HepG2 (cell line): ENCODE measurements around the gene ARHGEF12. TPM values are rescaled to one million over a fixed set of nuclear protein-coding genes. Genes with fewer than 3 reads are reported as not detected.
A peak's percentile ranks its signal among the peaks of the same experiment; 100 is the strongest.

ENCODE experiments used
- CC2D1A ChIP-seq: sonication (generic); formaldehyde crosslinking; IDR thresholded peaks from 2 replicates; pipeline ENCODE4 v1.8.1; 2023; ENCODE audit warnings: mild to moderate bottlenecking, missing genetic modification reagents
- CEBPZ ChIP-seq: IDR thresholded peaks from 2 replicates; pipeline ENCODE4 v1.6.1; 2012; ENCODE audit warnings: low read length, improper control_type of control experiment
- CREBL2 ChIP-seq: sonication (generic); formaldehyde crosslinking; IDR thresholded peaks from 2 replicates; pipeline ENCODE4 v1.8.1; 2023; ENCODE audit warnings: missing genetic modification reagents, mild to moderate bottlenecking, borderline replicate concordance
- CSRNP1 ChIP-seq: sonication (generic); formaldehyde crosslinking; IDR thresholded peaks from 2 replicates; pipeline ENCODE4 v1.8.1; 2023; ENCODE audit warnings: mild to moderate bottlenecking, missing genetic modification reagents
- FOXK2 ChIP-seq: fragments of 450-650 bp; IDR thresholded peaks from 2 replicates; pipeline ENCODE4 v1.6.1; 2016
- HNRNPLL ChIP-seq: fragments of 200-400 bp; formaldehyde crosslinking; IDR thresholded peaks from 2 replicates; pipeline ENCODE4 v1.6.1; 2017; ENCODE audit warnings: mild to moderate bottlenecking, low read depth, low read length; ENCODE audit not compliant: poor library complexity, severe bottlenecking
- MYNN ChIP-seq: sonication (generic); formaldehyde crosslinking; IDR thresholded peaks from 2 replicates; pipeline ENCODE4 v1.4.0; 2020; ENCODE audit warnings: mild to moderate bottlenecking, low read depth, missing genetic modification reagents
- NFE2L1 ChIP-seq: sonication (generic); formaldehyde crosslinking; IDR thresholded peaks from 2 replicates; pipeline ENCODE4 v1.4.0; 2020; ENCODE audit warnings: missing genetic modification reagents, mild to moderate bottlenecking, borderline replicate concordance
- NR3C1 ChIP-seq: sonication (generic); formaldehyde crosslinking; IDR thresholded peaks from 2 replicates; pipeline ENCODE4 v1.4.0; 2020; ENCODE audit warnings: missing genetic modification reagents
- REL ChIP-seq: sonication (generic); formaldehyde crosslinking; conservative IDR thresholded peaks from 2 replicates; pipeline ENCODE4 v1.8.0; 2022; ENCODE audit warnings: mild to moderate bottlenecking, missing genetic modification reagents, moderate library complexity
- RXRB ChIP-seq: IDR thresholded peaks from 2 replicates; pipeline ENCODE4 v1.6.1; 2016; ENCODE audit warnings: borderline replicate concordance, missing genetic modification reagents, missing compliant biosample characterization
- SIN3B ChIP-seq: fragments of 150-350 bp; IDR thresholded peaks from 2 replicates; pipeline ENCODE4 v1.6.1; 2014; ENCODE audit warnings: low read length
- SKI ChIP-seq: fragments of 450-650 bp; IDR thresholded peaks from one replicate; pipeline ENCODE4 v1.6.1; 2018; ENCODE audit warnings: mild to moderate bottlenecking; ENCODE audit not compliant: partially characterized antibody
- XRCC5 ChIP-seq: fragments of 200-400 bp; formaldehyde crosslinking; optimal IDR thresholded peaks from 2 replicates; pipeline ENCODE3; 2017; ENCODE audit warnings: mild to moderate bottlenecking, low read length
- YEATS2 ChIP-seq: sonication (generic); formaldehyde crosslinking; IDR thresholded peaks from 2 replicates; pipeline ENCODE4 v1.4.0; 2020; ENCODE audit warnings: missing genetic modification reagents, borderline replicate concordance
- ZFYVE20 ChIP-seq: sonication (generic); formaldehyde crosslinking; IDR thresholded peaks from 2 replicates; pipeline ENCODE4 v1.8.0; 2023; ENCODE audit warnings: low read depth, mild to moderate bottlenecking, moderate library complexity, missing genetic modification reagents, borderline replicate concordance
- ZNF3 ChIP-seq: IDR thresholded peaks from 2 replicates; pipeline ENCODE4 v1.7.0; 2017; ENCODE audit warnings: inconsistent platforms
- ZNF552 ChIP-seq: sonication (generic); formaldehyde crosslinking; IDR thresholded peaks from 2 replicates; pipeline ENCODE4 v1.9.0; 2022; ENCODE audit warnings: missing genetic modification reagents, mild to moderate bottlenecking, borderline replicate concordance
- ZNF557 ChIP-seq: sonication (generic); formaldehyde crosslinking; IDR thresholded peaks from 2 replicates; pipeline ENCODE4 v1.4.0; 2020; ENCODE audit warnings: missing genetic modification reagents
- ZNF639 ChIP-seq: conservative IDR thresholded peaks from 2 replicates; pipeline ENCODE4 v1.6.1; 2018; ENCODE audit warnings: missing genetic modification reagents
- ZNF670 ChIP-seq: sonication (generic); formaldehyde crosslinking; IDR thresholded peaks from 2 replicates; pipeline ENCODE4 v1.8.0; 2022; ENCODE audit warnings: mild to moderate bottlenecking, missing genetic modification reagents, borderline replicate concordance
- ZNF747 ChIP-seq: sonication (generic); formaldehyde crosslinking; IDR thresholded peaks from 2 replicates; pipeline ENCODE4 v1.8.1; 2023; ENCODE audit warnings: missing genetic modification reagents, mild to moderate bottlenecking, borderline replicate concordance
- ZNF784 ChIP-seq: sonication (generic); formaldehyde crosslinking; IDR thresholded peaks from 2 replicates; pipeline ENCODE4 v1.5.1; 2020; ENCODE audit warnings: missing genetic modification reagents, mild to moderate bottlenecking, borderline replicate concordance
- polyA plus RNA-seq, 8 experiments: library from polyadenylated mRNA; depleted of rRNA in 3 of 8; stranded (reverse) in 7 of 8; unstranded in 1 of 8; fragments of >200 nt; fragmentation: Illumina TruSeq in 4 of 8; extraction: Trizol in 4 of 8; gene quantifications; 2 replicates each; pipeline versions ENCODE4 v1.2.1 to v1.2.3, GENCODE V29; 2011 to 2016; ENCODE audit warnings: low read depth in 4 of 8, missing spikeins in 1 of 8, mixed read lengths in 1 of 8; ENCODE audit not compliant: insufficient read depth in 1 of 8
- total RNA-seq, 5 experiments: library from RNA; depleted of rRNA; stranded (reverse); fragments of >200 nt; fragmentation: Illumina TruSeq; extraction: Trizol; gene quantifications; 2 replicates each; pipeline ENCODE4 v1.2.3, GENCODE V29; 2016; ENCODE audit warnings: low read depth in 1 of 5

The ARHGEF12 gene
- total and polyA plus RNA-seq, 2 of the 13 experiments (the other 11 are each of a cell fraction or from before 2014, with no cell fraction given): 17.9 to 54.4 TPM

GRCh38 chr11:120335908-120336640 is at the start of gene ARHGEF12 (continued):
- peak; percentile 67; the same call in 1 of the 2 replicates for TF ChIP-seq ZNF670 (CRISPR knock-in tag)
- TF ChIP-seq ZNF3 (CRISPR knock-in tag): no peak
- TF ChIP-seq XRCC5: peak; percentile 99
- no peak for TF ChIP-seq CREBL2
- TF ChIP-seq SIN3B: peak; percentile 61; the same call in 1 of the 2 replicates
- peak; percentile 72 for TF ChIP-seq YEATS2 (CRISPR knock-in tag)
- TF ChIP-seq REL (CRISPR knock-in tag): peak; percentile 93
- no peak; the same call in 1 of the 2 replicates for TF ChIP-seq ZNF747
- TF ChIP-seq CEBPZ: no peak
- TF ChIP-seq MYNN (CRISPR knock-in tag): 0 out of 2 replicates have a peak, but pooled peaks have one; percentile 12
- TF ChIP-seq RXRB (CRISPR knock-in tag): peak; percentile 65
- TF ChIP-seq ZNF552 (CRISPR knock-in tag): no peak; the same call in 1 of the 2 replicates
- no peak for TF ChIP-seq CC2D1A (CRISPR knock-in tag)
- peak; percentile 82; the same call in 1 of the 2 replicates for TF ChIP-seq ZNF784 (CRISPR knock-in tag)
- peak; percentile 84; the same call in 1 of the 2 replicates for TF ChIP-seq CSRNP1 (CRISPR knock-in tag)
- peak; percentile 70 for TF ChIP-seq HNRNPLL
- no peak for TF ChIP-seq ZFYVE20 (CRISPR knock-in tag)
- no peak for TF ChIP-seq FOXK2
- peak; percentile 94 for TF ChIP-seq ZNF639
- TF ChIP-seq NR3C1 (CRISPR knock-in tag): no peak
- no peak for TF ChIP-seq ZNF557 (CRISPR knock-in tag)
- TF ChIP-seq SKI: peak; percentile 65
- no peak for TF ChIP-seq NFE2L1 (CRISPR knock-in tag)
